ENCODE measurements around the gene CYSTM1.

GRCh38 chr5:140258016-140258415, 83.0 kb downstream of the CYSTM1 start:
- TF ChIP-seq, protein P1, sequence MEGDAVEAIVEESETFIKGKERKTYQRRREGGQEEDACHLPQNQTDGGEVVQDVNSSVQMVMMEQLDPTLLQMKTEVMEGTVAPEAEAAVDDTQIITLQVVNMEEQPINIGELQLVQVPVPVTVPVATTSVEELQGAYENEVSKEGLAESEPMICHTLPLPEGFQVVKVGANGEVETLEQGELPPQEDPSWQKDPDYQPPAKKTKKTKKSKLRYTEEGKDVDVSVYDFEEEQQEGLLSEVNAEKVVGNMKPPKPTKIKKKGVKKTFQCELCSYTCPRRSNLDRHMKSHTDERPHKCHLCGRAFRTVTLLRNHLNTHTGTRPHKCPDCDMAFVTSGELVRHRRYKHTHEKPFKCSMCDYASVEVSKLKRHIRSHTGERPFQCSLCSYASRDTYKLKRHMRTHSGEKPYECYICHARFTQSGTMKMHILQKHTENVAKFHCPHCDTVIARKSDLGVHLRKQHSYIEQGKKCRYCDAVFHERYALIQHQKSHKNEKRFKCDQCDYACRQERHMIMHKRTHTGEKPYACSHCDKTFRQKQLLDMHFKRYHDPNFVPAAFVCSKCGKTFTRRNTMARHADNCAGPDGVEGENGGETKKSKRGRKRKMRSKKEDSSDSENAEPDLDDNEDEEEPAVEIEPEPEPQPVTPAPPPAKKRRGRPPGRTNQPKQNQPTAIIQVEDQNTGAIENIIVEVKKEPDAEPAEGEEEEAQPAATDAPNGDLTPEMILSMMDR (IDR thresholded peaks at IDR 0.05) = no peak
- no peak for TF ChIP-seq POLR2A (IDR thresholded peaks at IDR 0.05)
- TF ChIP-seq EP300 (IDR thresholded peaks at IDR 0.05) = no peak
